ENCODE data around the gene RCSD1. TPM values are rescaled to one million over a fixed set of nuclear protein-coding genes. Genes with fewer than 3 reads are reported as not detected.

The RCSD1 gene
- total RNA-seq, 4 donors from 2014 or later, result 7.1 to 14.2 (median 10.8) TPM

- intact Hi-C loops (cut with DNase I), result no loop called here
- Histone ChIP-seq H3K4me1 (peaks cover 0 to 11% of the 10 kb centered on the region in 2 donors), H3K27ac (peak overlapping the region; percentile 49 to 91 (median 82)), H3K4me3 (replicated peaks in 1 of 3) (peak overlapping the region; percentile 19 to 53 (median 41)), H3K27me3 (no peaks in the 10 kb centered on the region), H3K36me3 (no peaks in the 10 kb centered on the region), H3K9me3 (no peaks in the 10 kb centered on the region)
- TF ChIP-seq, protein P1, sequence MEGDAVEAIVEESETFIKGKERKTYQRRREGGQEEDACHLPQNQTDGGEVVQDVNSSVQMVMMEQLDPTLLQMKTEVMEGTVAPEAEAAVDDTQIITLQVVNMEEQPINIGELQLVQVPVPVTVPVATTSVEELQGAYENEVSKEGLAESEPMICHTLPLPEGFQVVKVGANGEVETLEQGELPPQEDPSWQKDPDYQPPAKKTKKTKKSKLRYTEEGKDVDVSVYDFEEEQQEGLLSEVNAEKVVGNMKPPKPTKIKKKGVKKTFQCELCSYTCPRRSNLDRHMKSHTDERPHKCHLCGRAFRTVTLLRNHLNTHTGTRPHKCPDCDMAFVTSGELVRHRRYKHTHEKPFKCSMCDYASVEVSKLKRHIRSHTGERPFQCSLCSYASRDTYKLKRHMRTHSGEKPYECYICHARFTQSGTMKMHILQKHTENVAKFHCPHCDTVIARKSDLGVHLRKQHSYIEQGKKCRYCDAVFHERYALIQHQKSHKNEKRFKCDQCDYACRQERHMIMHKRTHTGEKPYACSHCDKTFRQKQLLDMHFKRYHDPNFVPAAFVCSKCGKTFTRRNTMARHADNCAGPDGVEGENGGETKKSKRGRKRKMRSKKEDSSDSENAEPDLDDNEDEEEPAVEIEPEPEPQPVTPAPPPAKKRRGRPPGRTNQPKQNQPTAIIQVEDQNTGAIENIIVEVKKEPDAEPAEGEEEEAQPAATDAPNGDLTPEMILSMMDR (IDR thresholded peaks at IDR 0.05), result no peak
- peak in 1 of 2 donors; percentile 58 for TF ChIP-seq POLR2A (IDR thresholded peaks at IDR 0.05)
- 0 to 1% methylated on average over 4 to 11 of the region's 28 CpGs for WGBS, 2 donors
- DNase-seq, result peak in 1 of 2 donors; percentile 89
These were observed 84.0 kb downstream of the RCSD1 start for GRCh38 chr1:167714098-167714438.

DNA sequence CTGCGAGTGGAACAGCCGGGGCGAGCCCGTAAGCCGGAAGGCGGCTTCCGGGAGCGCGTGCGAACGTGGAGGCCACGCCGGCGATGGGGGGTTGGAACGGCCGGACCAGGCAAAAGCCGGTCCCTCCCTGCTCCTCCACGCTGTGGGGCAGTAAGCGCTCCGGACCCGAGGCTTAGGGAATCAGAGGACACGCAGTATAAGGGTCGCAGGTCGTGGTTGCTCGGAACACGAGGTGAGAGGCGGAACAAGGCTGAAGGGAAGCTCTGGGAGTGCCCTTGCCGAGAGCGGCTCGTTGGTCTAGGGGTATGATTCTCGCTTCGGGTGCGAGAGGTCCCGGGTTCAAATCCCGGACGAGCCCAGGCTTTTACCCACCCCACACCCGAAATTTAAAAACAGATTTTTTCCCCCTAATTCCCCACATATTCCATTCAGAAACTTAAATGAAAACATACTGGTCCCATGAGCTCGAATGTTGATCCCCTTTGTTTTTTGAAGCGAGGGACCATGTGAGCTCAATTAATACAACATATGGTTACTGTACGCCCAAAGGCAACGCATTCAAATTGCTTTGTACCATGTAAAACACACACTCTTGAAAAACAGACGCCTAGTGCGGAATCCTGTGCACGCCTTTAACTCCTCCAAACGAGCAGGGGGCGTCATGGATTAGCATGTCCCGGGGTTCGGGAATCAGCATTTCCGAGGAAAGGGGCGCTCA, 84.6 kb downstream of the RCSD1 start:
- DNase-seq, result peak; percentile 89 to 91
- Histone ChIP-seq H3K36me3 (no peaks in the 10 kb centered on the region), H3K27me3 (no peaks in the 10 kb centered on the region), H3K27ac (peak overlapping the region; percentile 49 to 91 (median 82)), H3K4me1 (peaks cover 0 to 11% of the 10 kb centered on the region in 2 donors), H3K9me3 (no peaks in the 10 kb centered on the region), H3K4me3 (replicated peaks in 1 of 3) (peak overlapping the region; percentile 19 to 53 (median 41))
- TF ChIP-seq POLR2A (IDR thresholded peaks at IDR 0.05), result peak in 1 of 2 donors; percentile 38
- TF ChIP-seq, protein P1 (IDR thresholded peaks at IDR 0.05), result peak in 1 of 6 experiments; percentile 2
- WGBS, 2 donors, result 1 to 2% methylated on average over 22 to 27 of the region's 50 CpGs
- intact Hi-C loops (cut with DNase I), result no loop called here

- H3K4me1 ChIP-seq, result peaks cover 0 to 11% of the 10 kb centered on the region in 2 donors
- TF ChIP-seq, protein P1 (IDR thresholded peaks at IDR 0.05), result peak in 5 of 6 experiments; percentile 57 to 80 (median 66)
- no peak for TF ChIP-seq POLR2A (IDR thresholded peaks at IDR 0.05)
- DNase-seq, result peak; percentile 82 to 83
- no peaks in the 10 kb centered on the region for H3K36me3 ChIP-seq
- H3K27me3 ChIP-seq, result no peaks in the 10 kb centered on the region
- intact Hi-C loops (cut with DNase I), result no loop called here
- peak overlapping the region; percentile 49 to 91 (median 82) for H3K27ac ChIP-seq
- no peaks in the 10 kb centered on the region for H3K9me3 ChIP-seq
- 0% methylated on average over 26 of the region's 26 CpGs for WGBS, 2 donors
- peak overlapping the region in 2 of 3 donors; percentile 41 to 69 for H3K4me3 ChIP-seq (replicated peaks in 1 of 3)
These were observed 85.3 kb downstream of the RCSD1 start for GRCh38 chr1:167715157-167715999.

- H3K4me1 ChIP-seq, result peaks cover 0 to 11% of the 10 kb centered on the region in 2 donors
- H3K36me3 ChIP-seq, result no peaks in the 10 kb centered on the region
- WGBS, 2 donors, result 4 to 6% methylated on average over 4 of the region's 4 CpGs
- DNase-seq, result no peak
- peak overlapping the region in 1 of 3 donors; percentile 39 for H3K27ac ChIP-seq
- intact Hi-C loops (cut with DNase I), result no loop called here
- H3K4me3 ChIP-seq (replicated peaks in 1 of 3), result peak overlapping the region in 2 of 3 donors; percentile 41 to 69
- H3K9me3 ChIP-seq, result no peaks in the 10 kb centered on the region
- no peaks in the 10 kb centered on the region for H3K27me3 ChIP-seq
- no peak for TF ChIP-seq POLR2A (IDR thresholded peaks at IDR 0.05)
These were observed 85.9 kb downstream of the RCSD1 start for GRCh38 chr1:167716000-167716271.

DNA sequence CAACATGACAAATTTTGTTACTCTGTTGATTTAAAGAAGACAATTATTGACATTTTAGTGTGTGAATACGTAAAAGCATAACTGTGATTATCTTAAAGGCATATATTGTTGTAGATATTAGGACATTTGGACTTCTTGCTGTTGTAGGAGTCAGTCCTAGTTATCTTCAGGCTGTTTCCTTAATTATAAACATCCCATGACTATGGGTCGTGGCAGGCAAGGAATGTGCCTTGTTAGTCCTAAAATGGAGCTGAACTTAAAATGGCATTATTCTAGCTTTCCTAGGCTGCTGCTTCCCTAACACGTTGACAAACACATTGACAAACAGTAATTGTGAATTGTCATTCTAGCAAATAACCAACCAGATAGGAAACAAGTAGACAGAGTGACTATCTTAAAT, 87.3 kb downstream of the RCSD1 start:
- H3K27ac ChIP-seq, result no peak overlapping the region
- H3K9me3 ChIP-seq, result no peaks in the 10 kb centered on the region
- TF ChIP-seq POLR2A (IDR thresholded peaks at IDR 0.05), result no peak
- TF ChIP-seq, protein P1 (IDR thresholded peaks at IDR 0.05), result no peak
- peaks cover 0 to 11% of the 10 kb centered on the region in 2 donors for H3K4me1 ChIP-seq
- no peak for DNase-seq
- intact Hi-C loops (cut with DNase I), result no loop called here
- H3K27me3 ChIP-seq, result no peaks in the 10 kb centered on the region
- H3K4me3 ChIP-seq (replicated peaks in 1 of 3), result no peak overlapping the region
- 86 to 92% methylated on average over 3 of the region's 3 CpGs for WGBS, 2 donors
- no peaks in the 10 kb centered on the region for H3K36me3 ChIP-seq

All from thyroid gland (tissue), 4 donors.